ENCODE data around the gene RPAP3. TPM values are rescaled to one million over a fixed set of nuclear protein-coding genes. Genes with fewer than 3 reads are reported as not detected.

RPAP3 gene
- total RNA-seq, 2 donors from 2014 or later, result 22.7 to 23.5 TPM

- H3K9me3 ChIP-seq (ENCODE audit: control insufficient read depth, low read length, poor library complexity, severe bottlenecking), result no peaks in the 10 kb centered on the region
- Mint-ChIP-seq H3K27me3 (no peaks in the 10 kb centered on the region), H3K4me1 (peaks cover 32% of the 10 kb centered on the region), H3K36me3 (ENCODE audit: low read depth) (peaks cover 3% of the 10 kb centered on the region), H3K4me3 (no peak overlapping the region), H3K27ac (peak overlapping the region; percentile 21)
- no peak for DNase-seq
- ATAC-seq, result no peak
These were observed 3.8 kb upstream of the RPAP3 start for GRCh38 chr12:47709671-47710070.

GRCh38 chr12:47709237-47709636, 3.4 kb upstream of the RPAP3 start:
- Mint-ChIP-seq H3K36me3 (ENCODE audit: low read depth) (peaks cover 3% of the 10 kb centered on the region), H3K27ac (peak overlapping the region; percentile 21), H3K4me1 (peaks cover 34% of the 10 kb centered on the region), H3K27me3 (no peaks in the 10 kb centered on the region), H3K4me3 (no peak overlapping the region)
- no peaks in the 10 kb centered on the region for H3K9me3 ChIP-seq (ENCODE audit: control insufficient read depth, low read length, poor library complexity, severe bottlenecking)
- ATAC-seq (no peak), DNase-seq (no peak)

GRCh38 chr12:47707905-47708543, 2.2 kb upstream of the RPAP3 start:
- H3K9me3 ChIP-seq (ENCODE audit: control insufficient read depth, low read length, poor library complexity, severe bottlenecking), result no peaks in the 10 kb centered on the region
- ATAC-seq, result no peak
- DNase-seq, result no peak
- Mint-ChIP-seq H3K4me3 (no peak overlapping the region), H3K27ac (peak overlapping the region; percentile 98), H3K27me3 (no peaks in the 10 kb centered on the region), H3K4me1 (peaks cover 44% of the 10 kb centered on the region), H3K36me3 (ENCODE audit: low read depth) (peaks cover 6% of the 10 kb centered on the region)

- H3K27ac Mint-ChIP-seq, result peak overlapping the region; percentile 98
- no peak for ATAC-seq
- no peaks in the 10 kb centered on the region for H3K9me3 ChIP-seq (ENCODE audit: control insufficient read depth, low read length, poor library complexity, severe bottlenecking)
- DNase-seq, result no peak
- peak overlapping the region; percentile 60 for H3K4me3 Mint-ChIP-seq
- H3K36me3 Mint-ChIP-seq (ENCODE audit: low read depth), result peaks cover 6% of the 10 kb centered on the region
- no peaks in the 10 kb centered on the region for H3K27me3 Mint-ChIP-seq
- H3K4me1 Mint-ChIP-seq, result peaks cover 47% of the 10 kb centered on the region
These were observed 1.5 kb upstream of the RPAP3 start for GRCh38 chr12:47707355-47707754.

- no peaks in the 10 kb centered on the region for H3K9me3 ChIP-seq (ENCODE audit: control insufficient read depth, low read length, poor library complexity, severe bottlenecking)
- H3K36me3 Mint-ChIP-seq (ENCODE audit: low read depth), result peaks cover 6% of the 10 kb centered on the region
- no peaks in the 10 kb centered on the region for H3K27me3 Mint-ChIP-seq
- no peak for DNase-seq
- ATAC-seq, result no peak
- peak overlapping the region; percentile 99 for H3K4me3 Mint-ChIP-seq
- H3K27ac Mint-ChIP-seq, result peak overlapping the region; percentile 98
- peaks cover 47% of the 10 kb centered on the region for H3K4me1 Mint-ChIP-seq
These were observed 633 bp downstream of the RPAP3 start for GRCh38 chr12:47705229-47705565.

GRCh38 chr12:47704719-47705118, 1.1 kb downstream of the RPAP3 start:
- peak overlapping the region; percentile 98 for H3K27ac Mint-ChIP-seq
- H3K4me1 Mint-ChIP-seq, result peaks cover 47% of the 10 kb centered on the region
- DNase-seq, result no peak
- peak overlapping the region; percentile 99 for H3K4me3 Mint-ChIP-seq
- no peaks in the 10 kb centered on the region for H3K27me3 Mint-ChIP-seq
- H3K9me3 ChIP-seq (ENCODE audit: control insufficient read depth, low read length, poor library complexity, severe bottlenecking), result no peaks in the 10 kb centered on the region
- ATAC-seq, result no peak
- H3K36me3 Mint-ChIP-seq (ENCODE audit: low read depth), result peaks cover 6% of the 10 kb centered on the region

DNA sequence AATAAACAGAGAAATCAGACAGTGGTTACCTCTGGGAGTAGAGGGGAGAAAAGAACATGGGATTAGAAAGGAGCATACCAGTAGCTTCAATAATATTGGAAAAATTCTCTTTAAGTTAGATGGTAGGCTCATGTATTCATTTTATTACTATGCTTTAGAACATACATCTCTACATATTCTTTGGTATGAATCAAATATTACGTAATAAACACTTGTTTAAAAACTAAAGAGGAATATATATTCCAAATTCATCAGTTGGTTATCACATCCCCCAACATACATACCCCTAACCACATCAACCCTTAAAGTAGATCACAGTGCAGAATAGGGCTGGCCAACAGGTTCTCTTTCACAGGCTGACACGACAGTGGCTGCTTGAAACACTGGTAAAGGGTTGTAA, 5.6 kb downstream of the RPAP3 start:
- peaks cover 2% of the 10 kb centered on the region for H3K36me3 Mint-ChIP-seq (ENCODE audit: low read depth)
- no peak overlapping the region for H3K27ac Mint-ChIP-seq
- DNase-seq (no peak), ATAC-seq (no peak)
- no peaks in the 10 kb centered on the region for H3K9me3 ChIP-seq (ENCODE audit: control insufficient read depth, low read length, poor library complexity, severe bottlenecking)
- H3K27me3 Mint-ChIP-seq, result no peaks in the 10 kb centered on the region
- peaks cover 20% of the 10 kb centered on the region for H3K4me1 Mint-ChIP-seq
- H3K4me3 Mint-ChIP-seq, result no peak overlapping the region

- no peak overlapping the region for H3K4me3 Mint-ChIP-seq
- H3K27ac Mint-ChIP-seq, result no peak overlapping the region
- H3K36me3 Mint-ChIP-seq (ENCODE audit: low read depth), result peaks cover 3% of the 10 kb centered on the region
- H3K4me1 Mint-ChIP-seq, result peaks cover 10% of the 10 kb centered on the region
- DNase-seq (no peak), ATAC-seq (no peak)
- H3K27me3 Mint-ChIP-seq, result no peaks in the 10 kb centered on the region
- H3K9me3 ChIP-seq (ENCODE audit: control insufficient read depth, low read length, poor library complexity, severe bottlenecking), result no peaks in the 10 kb centered on the region
These were observed 7.2 kb downstream of the RPAP3 start for GRCh38 chr12:47698631-47699030.

DNA sequence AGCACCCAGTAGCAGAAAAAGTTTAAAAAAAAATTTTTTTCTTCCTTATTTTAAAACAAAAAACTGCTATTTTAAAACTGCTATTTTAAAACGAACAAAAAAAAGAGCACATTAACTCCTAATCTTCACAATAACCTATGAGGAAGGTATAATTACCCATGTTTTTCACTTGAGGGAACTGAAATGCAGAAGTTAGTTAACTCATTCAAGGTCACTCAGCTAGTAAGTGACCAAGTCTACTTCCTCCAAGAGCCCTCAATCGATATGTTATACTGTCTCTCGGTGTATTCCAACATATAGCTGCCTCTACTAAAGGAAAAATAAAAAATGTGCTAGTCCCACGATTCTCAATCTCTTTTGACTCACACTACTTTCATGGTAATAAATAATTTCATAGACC, 7.8 kb downstream of the RPAP3 start:
- DNase-seq (no peak), ATAC-seq (no peak)
- no peaks in the 10 kb centered on the region for H3K27me3 Mint-ChIP-seq
- H3K27ac Mint-ChIP-seq, result no peak overlapping the region
- no peak overlapping the region for H3K4me3 Mint-ChIP-seq
- peaks cover 8% of the 10 kb centered on the region for H3K4me1 Mint-ChIP-seq
- H3K36me3 Mint-ChIP-seq (ENCODE audit: low read depth), result peaks cover 5% of the 10 kb centered on the region
- no peaks in the 10 kb centered on the region for H3K9me3 ChIP-seq (ENCODE audit: control insufficient read depth, low read length, poor library complexity, severe bottlenecking)

DNA sequence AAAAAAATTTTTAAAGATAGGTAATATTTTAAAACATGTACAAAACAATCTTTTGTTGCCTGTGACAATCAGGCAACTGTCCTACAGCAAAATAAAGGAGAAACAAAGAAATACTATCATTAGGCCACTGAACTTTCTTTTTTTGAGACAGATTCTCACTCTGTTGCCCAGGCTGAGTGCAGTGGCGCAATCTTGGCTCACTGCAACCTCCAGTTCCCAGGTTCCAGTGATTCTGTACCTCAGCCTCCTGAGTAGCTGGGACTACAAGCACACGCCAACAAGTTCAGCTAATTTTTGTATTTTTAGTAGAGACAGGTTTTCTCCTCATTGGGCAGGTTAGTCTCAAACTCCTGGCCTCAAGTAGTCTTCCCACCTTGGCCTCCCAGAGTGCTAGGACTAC, 16.6 kb downstream of the RPAP3 start:
- H3K36me3 Mint-ChIP-seq (ENCODE audit: low read depth), result peaks cover 10% of the 10 kb centered on the region
- ATAC-seq, result no peak
- H3K4me3 Mint-ChIP-seq, result no peak overlapping the region
- H3K27ac Mint-ChIP-seq, result no peak overlapping the region
- no peak for DNase-seq
- peaks cover 8% of the 10 kb centered on the region for H3K4me1 Mint-ChIP-seq
- H3K27me3 Mint-ChIP-seq, result no peaks in the 10 kb centered on the region
- no peaks in the 10 kb centered on the region for H3K9me3 ChIP-seq (ENCODE audit: control insufficient read depth, low read length, poor library complexity, severe bottlenecking)

GRCh38 chr12:47687636-47688035, 18.2 kb downstream of the RPAP3 start:
- DNase-seq (no peak), ATAC-seq (no peak)
- Mint-ChIP-seq H3K36me3 (ENCODE audit: low read depth) (peaks cover 14% of the 10 kb centered on the region), H3K27me3 (no peaks in the 10 kb centered on the region), H3K4me1 (peaks cover 16% of the 10 kb centered on the region), H3K27ac (no peak overlapping the region), H3K4me3 (no peak overlapping the region)
- no peaks in the 10 kb centered on the region for H3K9me3 ChIP-seq (ENCODE audit: control insufficient read depth, low read length, poor library complexity, severe bottlenecking)

DNA sequence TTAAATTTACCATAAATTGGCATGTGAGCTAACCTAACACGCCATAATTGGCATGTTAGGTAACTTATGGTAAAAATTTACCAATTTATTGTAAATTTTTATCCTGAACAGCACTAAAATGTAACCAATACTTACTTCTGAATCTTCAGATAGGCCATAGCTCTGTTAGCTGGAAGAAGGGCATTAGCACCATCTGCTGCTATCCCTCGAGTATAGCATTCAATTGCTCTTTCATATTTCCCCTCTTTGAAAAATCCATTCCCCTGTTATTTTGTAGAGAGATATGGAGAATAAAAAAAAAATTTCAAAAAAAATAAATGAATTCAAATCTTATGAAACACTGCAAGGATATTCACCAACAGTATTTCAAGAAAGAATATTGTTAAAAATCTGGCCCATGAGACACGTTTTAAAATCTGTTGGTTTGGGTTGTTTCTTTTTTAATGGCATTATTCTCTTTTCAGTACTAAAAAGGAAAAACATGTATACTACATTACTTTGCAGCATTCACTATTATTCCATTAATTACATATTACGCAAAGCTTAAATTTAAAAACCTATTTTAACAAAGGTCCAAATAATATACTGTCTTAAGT, 19.1 kb downstream of the RPAP3 start:
- Mint-ChIP-seq H3K27me3 (no peaks in the 10 kb centered on the region), H3K4me1 (peaks cover 12% of the 10 kb centered on the region), H3K4me3 (no peak overlapping the region), H3K27ac (no peak overlapping the region), H3K36me3 (ENCODE audit: low read depth) (peaks cover 12% of the 10 kb centered on the region)
- H3K9me3 ChIP-seq (ENCODE audit: control insufficient read depth, low read length, poor library complexity, severe bottlenecking), result no peaks in the 10 kb centered on the region
- no peak for DNase-seq
- ATAC-seq, result peak; percentile 55

DNA sequence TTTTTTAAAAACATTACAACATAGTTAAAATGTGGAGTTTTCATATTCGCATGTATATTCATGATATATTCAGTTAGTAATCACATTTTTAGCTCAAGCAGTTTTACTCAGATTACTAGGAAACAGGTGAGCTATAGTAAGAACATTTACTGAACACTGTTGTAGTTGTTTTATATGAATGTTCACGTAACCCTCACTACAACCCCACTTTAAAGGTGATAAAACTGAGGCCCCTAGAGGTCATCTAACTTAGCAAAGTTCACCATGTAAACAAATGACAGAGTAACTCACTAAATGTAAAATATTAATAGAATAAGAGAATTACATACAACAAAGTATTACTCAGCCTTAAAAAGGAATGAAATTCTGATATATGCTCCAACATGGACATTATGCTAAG, 26.0 kb downstream of the RPAP3 start:
- H3K9me3 ChIP-seq (ENCODE audit: control insufficient read depth, low read length, poor library complexity, severe bottlenecking), result no peaks in the 10 kb centered on the region
- no peak overlapping the region for H3K27ac Mint-ChIP-seq
- peaks cover 30% of the 10 kb centered on the region for H3K36me3 Mint-ChIP-seq (ENCODE audit: low read depth)
- H3K27me3 Mint-ChIP-seq, result no peaks in the 10 kb centered on the region
- DNase-seq (no peak), ATAC-seq (no peak)
- H3K4me1 Mint-ChIP-seq, result peaks cover 38% of the 10 kb centered on the region
- H3K4me3 Mint-ChIP-seq, result no peak overlapping the region

DNA sequence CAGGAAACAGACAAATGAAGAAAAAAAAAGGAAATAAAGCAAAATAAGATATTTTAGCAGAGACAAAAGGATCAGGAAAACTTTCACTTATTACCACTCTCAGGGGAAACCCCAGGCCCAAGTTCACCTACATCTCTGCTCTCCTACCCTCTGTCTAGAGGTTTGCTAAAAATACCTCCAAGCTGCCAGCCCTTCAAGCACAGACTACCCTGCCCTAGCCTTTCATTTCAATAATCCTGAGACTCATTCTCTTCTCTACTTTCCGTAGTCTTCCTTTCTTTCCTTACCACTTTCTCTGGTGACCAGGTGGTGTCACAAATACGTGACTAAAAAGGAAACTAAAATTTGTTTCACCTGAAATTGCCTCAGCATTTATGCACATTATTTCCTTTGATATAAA, 33.8 kb downstream of the RPAP3 start:
- ATAC-seq (no peak), DNase-seq (no peak)
- Mint-ChIP-seq H3K27me3 (no peaks in the 10 kb centered on the region), H3K36me3 (ENCODE audit: low read depth) (peaks cover 14% of the 10 kb centered on the region), H3K27ac (no peak overlapping the region), H3K4me1 (peaks cover 26% of the 10 kb centered on the region), H3K4me3 (no peak overlapping the region)
- no peaks in the 10 kb centered on the region for H3K9me3 ChIP-seq (ENCODE audit: control insufficient read depth, low read length, poor library complexity, severe bottlenecking)

Measured in T-helper 17 cell (primary cell).